ACC112 (cell line): ENCODE results near the gene FTO.

Experiments
- H2AFZ ChIP-seq: fragments of 200-600 bp; sonication (generic); one replicate; pipeline ENCODE4 v1.6.0; 2017; ENCODE audit warnings: antibody characterized with exemption, low read length; ENCODE audit not compliant: unreplicated experiment
- H3K27ac ChIP-seq: fragments of 200-600 bp; sonication (generic); 2 replicates; pipeline ENCODE4 v1.5.1; 2014; ENCODE audit warnings: low read depth, mild to moderate bottlenecking, antibody characterized with exemption, low read length, moderate library complexity
- H3K27me3 ChIP-seq: fragments of 200-600 bp; sonication (generic); 2 replicates; pipeline ENCODE4 v1.6.1; 2014; ENCODE audit warnings: mild to moderate bottlenecking, antibody characterized with exemption, low read length, moderate library complexity, mixed read lengths; ENCODE audit not compliant: insufficient read depth
- H3K36me3 ChIP-seq: fragments of 200-600 bp; sonication (generic); 2 replicates; pipeline ENCODE4 v1.6.1; 2016; ENCODE audit warnings: mild to moderate bottlenecking, antibody characterized with exemption, low read length, moderate library complexity, mixed read lengths; ENCODE audit not compliant: insufficient read depth
- H3K4me1 ChIP-seq: fragments of 200-600 bp; sonication (generic); one replicate; pipeline ENCODE4 v1.6.1; 2016; ENCODE audit warnings: low read length, mixed read lengths; ENCODE audit not compliant: insufficient read depth, unreplicated experiment, control insufficient read depth
- H3K4me3 ChIP-seq: fragments of 200-600 bp; sonication (generic); 2 replicates; pipeline ENCODE4 v1.5.1; 2014; ENCODE audit warnings: mild to moderate bottlenecking, low read depth, low read length
- H3K79me2 ChIP-seq: fragments of 200-600 bp; sonication (generic); one replicate; pipeline ENCODE4 v1.6.0; 2016; ENCODE audit warnings: low read length; ENCODE audit not compliant: control insufficient read depth, unreplicated experiment, insufficient read depth

FTO gene

DNA sequence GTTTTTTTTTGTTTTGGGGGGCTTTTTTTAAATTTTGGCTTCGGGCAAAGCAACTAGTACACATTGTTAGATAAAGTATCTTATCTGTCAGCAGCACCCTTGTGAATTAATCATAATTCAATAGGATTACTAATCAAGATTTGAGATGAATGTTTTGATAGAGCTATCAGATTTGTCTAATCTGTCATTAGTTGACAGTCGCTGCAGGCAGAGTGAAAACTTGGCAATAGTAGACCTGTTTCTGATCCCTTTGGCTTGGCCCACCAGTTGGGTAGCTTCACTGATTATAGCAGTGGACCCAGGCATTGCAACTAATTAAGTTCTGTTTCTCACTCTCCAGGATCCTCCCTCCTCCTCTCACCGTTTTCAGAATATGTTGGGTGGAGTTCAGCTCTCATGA lies 324.0 kb downstream of the FTO start:
- Histone ChIP-seq H3K36me3 (peaks cover 15% of the 10 kb centered on the region), H3K27ac (peak overlapping the region; percentile 95), H3K4me3 (peak overlapping the region; percentile 62), H2AFZ (peak overlapping the region; percentile 44), H3K4me1 (peaks cover 38% of the 10 kb centered on the region), H3K79me2 (no peaks in the 10 kb centered on the region), H3K27me3 (no peaks in the 10 kb centered on the region)

- H3K79me2 ChIP-seq: no peaks in the 10 kb centered on the region
- H3K36me3 ChIP-seq: peaks cover 15% of the 10 kb centered on the region
- no peak overlapping the region for H3K4me3 ChIP-seq
- no peaks in the 10 kb centered on the region for H3K27me3 ChIP-seq
- H3K27ac ChIP-seq: no peak overlapping the region
- H2AFZ ChIP-seq: no peak overlapping the region
- peaks cover 55% of the 10 kb centered on the region for H3K4me1 ChIP-seq
Measured at GRCh38 chr16:54030451-54030850, 326.5 kb downstream of the FTO start.

GRCh38 chr16:54031107-54031760 lies 327.3 kb downstream of the FTO start:
- peaks cover 15% of the 10 kb centered on the region for H3K36me3 ChIP-seq
- no peaks in the 10 kb centered on the region for H3K79me2 ChIP-seq
- no peaks in the 10 kb centered on the region for H3K27me3 ChIP-seq
- H3K4me3 ChIP-seq: no peak overlapping the region
- H3K27ac ChIP-seq: peak overlapping the region; percentile 67
- H3K4me1 ChIP-seq: peaks cover 51% of the 10 kb centered on the region
- no peak overlapping the region for H2AFZ ChIP-seq

DNA sequence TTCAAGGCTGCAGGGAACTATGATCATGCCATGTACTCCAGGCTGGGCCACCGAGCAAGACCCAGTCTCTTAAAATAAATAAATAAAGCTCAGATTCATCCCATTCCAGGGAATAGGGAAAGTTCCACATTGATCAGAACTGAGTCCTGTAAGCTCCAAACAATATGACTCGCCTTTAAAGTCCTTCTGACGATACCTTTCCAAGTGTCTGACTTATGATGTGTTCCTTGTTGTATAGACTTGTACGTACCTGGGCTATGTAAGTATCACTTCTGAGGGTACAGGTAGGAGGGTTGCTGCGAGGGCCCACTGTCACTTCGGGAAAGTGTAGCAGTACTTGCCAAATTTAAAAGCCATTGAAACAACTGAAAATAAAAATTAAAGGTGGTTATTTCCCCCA lies 329.8 kb downstream of the FTO start:
- H3K4me3 ChIP-seq: no peak overlapping the region
- no peaks in the 10 kb centered on the region for H3K79me2 ChIP-seq
- H3K4me1 ChIP-seq: peaks cover 30% of the 10 kb centered on the region
- H3K27me3 ChIP-seq: no peaks in the 10 kb centered on the region
- peaks cover 21% of the 10 kb centered on the region for H3K36me3 ChIP-seq
- no peak overlapping the region for H3K27ac ChIP-seq
- H2AFZ ChIP-seq: no peak overlapping the region

GRCh38 chr16:54034684-54035083 lies 330.7 kb downstream of the FTO start:
- H3K4me1 ChIP-seq: peaks cover 30% of the 10 kb centered on the region
- peak overlapping the region; percentile 19; the same call in 1 of the 2 replicates for H3K4me3 ChIP-seq
- H3K27ac ChIP-seq: peak overlapping the region; percentile 62
- H3K36me3 ChIP-seq: peaks cover 27% of the 10 kb centered on the region
- no peaks in the 10 kb centered on the region for H3K79me2 ChIP-seq
- H3K27me3 ChIP-seq: no peaks in the 10 kb centered on the region
- no peak overlapping the region for H2AFZ ChIP-seq

- H2AFZ ChIP-seq: no peak overlapping the region
- peaks cover 18% of the 10 kb centered on the region for H3K36me3 ChIP-seq
- no peak overlapping the region for H3K27ac ChIP-seq
- H3K4me3 ChIP-seq: no peak overlapping the region
- H3K79me2 ChIP-seq: no peaks in the 10 kb centered on the region
- no peaks in the 10 kb centered on the region for H3K27me3 ChIP-seq
- no peaks in the 10 kb centered on the region for H3K4me1 ChIP-seq
Measured at GRCh38 chr16:54040480-54040879, 336.5 kb downstream of the FTO start.

DNA sequence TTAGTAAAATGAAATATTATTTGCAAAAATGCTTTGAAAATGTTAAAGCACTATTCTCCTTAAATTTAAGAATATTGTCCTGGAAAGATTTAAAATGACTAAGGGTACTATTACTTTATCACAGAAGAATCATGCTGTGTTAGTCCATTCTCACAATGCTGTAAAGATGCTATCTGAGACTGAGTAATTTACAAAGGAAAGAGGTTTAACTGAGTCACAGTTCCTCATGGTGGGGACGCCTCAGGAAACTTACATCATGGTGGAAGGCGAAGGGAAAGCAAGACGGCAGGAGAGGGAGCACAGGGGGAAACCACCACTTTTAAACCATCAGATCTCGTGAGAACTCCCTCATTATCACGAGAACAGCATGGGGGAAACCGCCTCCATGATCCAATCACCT lies 337.0 kb downstream of the FTO start:
- H3K4me3 ChIP-seq: no peak overlapping the region
- no peak overlapping the region for H3K27ac ChIP-seq
- no peak overlapping the region for H2AFZ ChIP-seq
- H3K27me3 ChIP-seq: no peaks in the 10 kb centered on the region
- H3K79me2 ChIP-seq: no peaks in the 10 kb centered on the region
- H3K36me3 ChIP-seq: peaks cover 18% of the 10 kb centered on the region; the same call in 1 of the 2 replicates
- H3K4me1 ChIP-seq: no peaks in the 10 kb centered on the region

- Histone ChIP-seq H3K4me3 (no peak overlapping the region), H3K36me3 (no peaks in the 10 kb centered on the region), H3K79me2 (no peaks in the 10 kb centered on the region), H2AFZ (no peak overlapping the region), H3K27ac (no peak overlapping the region), H3K4me1 (no peaks in the 10 kb centered on the region), H3K27me3 (no peaks in the 10 kb centered on the region)
Measured at GRCh38 chr16:54048586-54049495, 344.9 kb downstream of the FTO start.

GRCh38 chr16:54049591-54050458 lies 345.9 kb downstream of the FTO start:
- Histone ChIP-seq H3K4me3 (no peak overlapping the region), H2AFZ (no peak overlapping the region), H3K27me3 (no peaks in the 10 kb centered on the region), H3K27ac (no peak overlapping the region), H3K4me1 (no peaks in the 10 kb centered on the region), H3K79me2 (no peaks in the 10 kb centered on the region), H3K36me3 (no peaks in the 10 kb centered on the region)

DNA sequence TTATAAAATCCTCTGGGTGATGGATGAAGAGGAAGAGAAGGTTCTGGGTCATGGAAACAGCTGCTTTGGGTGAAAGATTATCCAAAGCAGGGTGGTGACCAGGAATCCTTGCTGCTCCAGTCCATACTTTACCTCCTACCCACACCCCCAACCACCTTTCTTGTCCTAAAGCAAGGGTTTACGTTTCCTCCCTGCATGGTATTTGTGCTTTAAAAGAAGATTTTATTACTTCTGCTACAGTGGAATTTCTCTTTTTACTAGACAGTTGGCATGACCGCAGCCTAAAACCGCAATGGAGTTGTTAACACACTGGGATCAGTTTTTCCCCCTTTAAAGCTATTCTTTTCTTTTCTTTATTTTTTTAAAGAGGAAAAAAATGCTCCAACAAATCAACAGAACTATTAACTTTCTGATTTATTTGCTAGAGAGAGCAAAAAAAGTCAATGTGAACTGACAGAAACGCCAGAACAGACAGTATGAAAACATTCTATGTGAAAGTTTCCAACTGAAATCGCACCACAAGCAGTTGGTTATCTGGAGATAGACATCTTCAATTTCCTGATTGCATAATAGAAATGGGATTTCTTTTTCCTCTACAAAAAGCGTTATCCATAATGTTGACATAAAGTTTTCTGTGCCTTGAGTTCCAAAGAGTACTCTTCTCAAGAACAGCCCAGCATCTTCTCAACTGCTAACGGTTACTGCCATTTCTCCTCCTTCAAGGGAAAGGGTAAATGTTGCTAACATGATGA lies 346.7 kb downstream of the FTO start:
- H3K79me2 ChIP-seq: no peaks in the 10 kb centered on the region
- H3K4me3 ChIP-seq: no peak overlapping the region
- H3K27me3 ChIP-seq: no peaks in the 10 kb centered on the region
- H3K36me3 ChIP-seq: no peaks in the 10 kb centered on the region
- H2AFZ ChIP-seq: no peak overlapping the region
- H3K27ac ChIP-seq: no peak overlapping the region
- no peaks in the 10 kb centered on the region for H3K4me1 ChIP-seq
